Panc1 (cell line): ENCODE measurements around the gene SESN1. TPM values are rescaled to one million over a fixed set of nuclear protein-coding genes. Genes with fewer than 3 reads are reported as not detected.

ENCODE experiments used
- ATAC-seq: fragments of 200-7000 bp; cut with Tn5 transposase; 2 replicates; pipeline ENCODE4 v1.9.1; 2020; ENCODE audit warnings: mild to moderate bottlenecking, moderate library complexity
- BruUV-seq: library from RNA; stranded (reverse); fragments of 400-500 nt; replicated peaks from 2 replicates; lab custom pipeline; 2021; lab: Mats Ljungman, UMichigan
- CTCF ChIA-PET: fragments of 300-600 bp; sonication (Branson Sonifier 250); formaldehyde crosslinking; loops from one replicate; lab custom pipeline; 2022; ENCODE audit warnings: antibody characterized with exemption; lab: Charles Lee
- POLR2A ChIA-PET: fragments of 300-600 bp; sonication (Branson Sonifier 250); formaldehyde crosslinking; loops from one replicate; lab custom pipeline; 2022; ENCODE audit warnings: antibody characterized with exemption; lab: Charles Lee
- DNase-seq: peaks from one replicate; pipeline ENCODE4 v3.0.0-alpha.2; 2010; ENCODE audit warnings: low read depth, low spot score
- H3K27ac ChIP-seq: 2 replicates; pipeline ENCODE4 v1.5.1; 2011; ENCODE audit warnings: mild to moderate bottlenecking, low read length, inconsistent platforms
- H3K27me3 ChIP-seq: fragments of 200-500 bp; sonication (Bioruptor generic); 2 replicates; pipeline ENCODE4 v1.6.0; 2014; ENCODE audit warnings: low read length, inconsistent platforms; ENCODE audit not compliant: control insufficient read depth, insufficient read depth
- H3K36me3 ChIP-seq: fragments of 200-500 bp; sonication (Bioruptor generic); 2 replicates; pipeline ENCODE4 v1.5.1; 2014; ENCODE audit warnings: inconsistent platforms, mild to moderate bottlenecking, low read length, moderate library complexity; ENCODE audit not compliant: control insufficient read depth, insufficient read depth
- H3K4me1 ChIP-seq: 2 replicates; pipeline ENCODE4 v1.5.1; 2011; ENCODE audit warnings: inconsistent platforms, mild to moderate bottlenecking, low read length, moderate library complexity; ENCODE audit not compliant: control insufficient read depth, insufficient read depth
- H3K4me3 ChIP-seq, 2 experiments: 2 replicates each; pipeline ENCODE4 v1.5.1; 2011 to 2012; ENCODE audit warnings: low read depth in 2 of 2, low read length in 2 of 2, mild to moderate bottlenecking in 2 of 2, inconsistent platforms in 1 of 2, moderate library complexity in 1 of 2
- H3K9me3 ChIP-seq: fragments of 200-500 bp; sonication (Bioruptor generic); 2 replicates; pipeline ENCODE4 v1.5.1; 2014; ENCODE audit warnings: low read depth, mild to moderate bottlenecking, inconsistent platforms, low read length, moderate library complexity; ENCODE audit not compliant: control insufficient read depth, insufficient read depth
- CTCF ChIP-seq: fragments of 450-650 bp; IDR thresholded peaks from 2 replicates; pipeline ENCODE4 v1.5.1; 2017; ENCODE audit warnings: mild to moderate bottlenecking
- POLR2AphosphoS5 ChIP-seq: IDR thresholded peaks from 2 replicates; pipeline ENCODE4 v1.6.1; 2012; ENCODE audit warnings: mild to moderate bottlenecking, low read depth, low read length, moderate library complexity
- REST ChIP-seq, 2 experiments: IDR thresholded peaks; 2 replicates each; pipeline ENCODE4 v1.6.1; 2011 to 2012; ENCODE audit warnings: low read depth in 2 of 2, control low read depth in 1 of 2, low read length in 1 of 2, mild to moderate bottlenecking in 1 of 2, moderate library complexity in 1 of 2; ENCODE audit not compliant: insufficient read depth in 1 of 2
- SIN3A ChIP-seq: IDR thresholded peaks from 2 replicates; pipeline ENCODE4 v1.6.1; 2012; ENCODE audit warnings: low read depth, mild to moderate bottlenecking, low read length, moderate library complexity, borderline replicate concordance; ENCODE audit not compliant: insufficient read depth
- TCF7L2 ChIP-seq: IDR thresholded peaks from 2 replicates; pipeline ENCODE4 v1.6.1; 2011; ENCODE audit warnings: mild to moderate bottlenecking, low read depth, low read length, inconsistent platforms
- in situ Hi-C: cut with HindIII; loops from 2 replicates; pipeline ENCODE4 v1.10.0; 2016; ENCODE audit warnings: low sequenced_read_pairs, low pct_unique_long_range_greater_than_20kb
- intact Hi-C: fragments of 100-400 bp; cut with micrococcal nuclease; formaldehyde crosslinking; loops from one replicate; pipeline ENCODE4 v1.10.0; 2022; ENCODE audit not compliant: unreplicated experiment
- total RNA-seq: library from RNA; stranded (reverse); gene quantifications from one replicate; pipeline ENCODE4 v1.2.1, GENCODE V29; 2021; ENCODE audit not compliant: unreplicated experiment

The SESN1 gene
- total RNA-seq, 1 experiment from 2014 or later = 11.3 TPM

- ChIA-PET POLR2A (no interaction called here), CTCF (no interaction called here)
- Histone ChIP-seq H3K27ac (no peak overlapping the region), H3K36me3 (no peaks in the 10 kb centered on the region; the same call in 1 of the 2 replicates), H3K4me3 (no peak overlapping the region), H3K27me3 (no peaks in the 10 kb centered on the region), H3K9me3 (no peaks in the 10 kb centered on the region), H3K4me1 (no peaks in the 10 kb centered on the region)
- TF ChIP-seq CTCF (no peak), SIN3A (no peak), TCF7L2 (no peak), REST (IDR thresholded peaks at IDR 0.05; ENCODE audit: insufficient read depth in 1 of 2, low read depth in 2 of 2, low read length in 1 of 2) (no peak), POLR2AphosphoS5 (no peak)
- in situ Hi-C loops = no loop called here
- intact Hi-C loops = no loop called here
- ATAC-seq = no peak
- no TSS peak for BruUV-seq
- no peak for DNase-seq
Measured at GRCh38 chr6:109104512-109104911, 9.9 kb upstream of the SESN1 start.

GRCh38 chr6:109103942-109104341, 9.3 kb upstream of the SESN1 start:
- POLR2A ChIA-PET = no interaction called here

More at GRCh38 chr6:109103942-109104341, 9.3 kb upstream of the SESN1 start:
- intact Hi-C loops = no loop called here
- BruUV-seq = no TSS peak
- H3K4me1 ChIP-seq = no peaks in the 10 kb centered on the region
- CTCF ChIA-PET = no interaction called here
- no peak overlapping the region for H3K27ac ChIP-seq
- H3K36me3 ChIP-seq = no peaks in the 10 kb centered on the region; the same call in 1 of the 2 replicates
- no peaks in the 10 kb centered on the region for H3K9me3 ChIP-seq
- no peaks in the 10 kb centered on the region for H3K27me3 ChIP-seq
- no peak overlapping the region for H3K4me3 ChIP-seq
- TF ChIP-seq REST (IDR thresholded peaks at IDR 0.05; ENCODE audit: insufficient read depth in 1 of 2, low read depth in 2 of 2, low read length in 1 of 2) (no peak), POLR2AphosphoS5 (no peak), TCF7L2 (no peak), SIN3A (no peak), CTCF (no peak)
- ATAC-seq (no peak), DNase-seq (no peak)
- in situ Hi-C loops = no loop called here
